ENCODE results near the gene ZNF534. TPM values are rescaled to one million over a fixed set of nuclear protein-coding genes. Genes with fewer than 3 reads are reported as not detected.
A peak's percentile ranks its signal among the peaks of the same experiment; 100 is the strongest.

ZNF534 gene
- total and polyA plus RNA-seq, 9 of the 15 experiments (the other 6 are each of a cell fraction or from before 2014, with no cell fraction given) = 0.08 to 0.33 (median 0.22) TPM; not detected in 1

- TF ChIP-seq, protein P1, sequence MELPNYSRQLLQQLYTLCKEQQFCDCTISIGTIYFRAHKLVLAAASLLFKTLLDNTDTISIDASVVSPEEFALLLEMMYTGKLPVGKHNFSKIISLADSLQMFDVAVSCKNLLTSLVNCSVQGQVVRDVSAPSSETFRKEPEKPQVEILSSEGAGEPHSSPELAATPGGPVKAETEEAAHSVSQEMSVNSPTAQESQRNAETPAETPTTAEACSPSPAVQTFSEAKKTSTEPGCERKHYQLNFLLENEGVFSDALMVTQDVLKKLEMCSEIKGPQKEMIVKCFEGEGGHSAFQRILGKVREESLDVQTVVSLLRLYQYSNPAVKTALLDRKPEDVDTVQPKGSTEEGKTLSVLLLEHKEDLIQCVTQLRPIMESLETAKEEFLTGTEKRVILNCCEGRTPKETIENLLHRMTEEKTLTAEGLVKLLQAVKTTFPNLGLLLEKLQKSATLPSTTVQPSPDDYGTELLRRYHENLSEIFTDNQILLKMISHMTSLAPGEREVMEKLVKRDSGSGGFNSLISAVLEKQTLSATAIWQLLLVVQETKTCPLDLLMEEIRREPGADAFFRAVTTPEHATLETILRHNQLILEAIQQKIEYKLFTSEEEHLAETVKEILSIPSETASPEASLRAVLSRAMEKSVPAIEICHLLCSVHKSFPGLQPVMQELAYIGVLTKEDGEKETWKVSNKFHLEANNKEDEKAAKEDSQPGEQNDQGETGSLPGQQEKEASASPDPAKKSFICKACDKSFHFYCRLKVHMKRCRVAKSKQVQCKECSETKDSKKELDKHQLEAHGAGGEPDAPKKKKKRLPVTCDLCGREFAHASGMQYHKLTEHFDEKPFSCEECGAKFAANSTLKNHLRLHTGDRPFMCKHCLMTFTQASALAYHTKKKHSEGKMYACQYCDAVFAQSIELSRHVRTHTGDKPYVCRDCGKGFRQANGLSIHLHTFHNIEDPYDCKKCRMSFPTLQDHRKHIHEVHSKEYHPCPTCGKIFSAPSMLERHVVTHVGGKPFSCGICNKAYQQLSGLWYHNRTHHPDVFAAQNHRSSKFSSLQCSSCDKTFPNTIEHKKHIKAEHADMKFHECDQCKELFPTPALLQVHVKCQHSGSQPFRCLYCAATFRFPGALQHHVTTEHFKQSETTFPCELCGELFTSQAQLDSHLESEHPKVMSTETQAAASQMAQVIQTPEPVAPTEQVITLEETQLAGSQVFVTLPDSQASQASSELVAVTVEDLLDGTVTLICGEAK (IDR thresholded peaks at IDR 0.05) = peak; percentile 89
- TF ChIP-seq, protein P1 (CRISPR knock-in tag; IDR thresholded peaks at IDR 0.05) = no peak
- peak; percentile 72 for TF ChIP-seq RBFOX2 (IDR thresholded peaks at IDR 0.05; ENCODE audit: low read depth, low read length)
- no peak for TF ChIP-seq U2AF2 (optimal IDR thresholded peaks at IDR 0.05; ENCODE audit: low read depth, low read length)
- TF ChIP-seq SETDB1 (IDR thresholded peaks at IDR 0.05; ENCODE audit: low read length) = no peak
- no peak for TF ChIP-seq MCM7 (IDR thresholded peaks at IDR 0.05)
- TF ChIP-seq ZNF232 (CRISPR knock-in tag; IDR thresholded peaks at IDR 0.05) = no peak
- TF ChIP-seq ZNF175 (CRISPR knock-in tag; IDR thresholded peaks at IDR 0.05; ENCODE audit: low read depth) = no peak
- no peak for TF ChIP-seq ZBTB43 (CRISPR knock-in tag; IDR thresholded peaks at IDR 0.05)
- no peak for TF ChIP-seq ZNF57 (CRISPR knock-in tag; IDR thresholded peaks at IDR 0.05)
- TF ChIP-seq FOXK1 (CRISPR knock-in tag; IDR thresholded peaks at IDR 0.05; ENCODE audit: borderline replicate concordance) = no peak
- no peak for TF ChIP-seq ZNF696 (CRISPR knock-in tag; conservative IDR thresholded peaks at IDR 0.05)
Measured at GRCh38 chr19:52397310-52398080, 31.5 kb upstream of the ZNF534 start, which contains the start of gene ZNF528 (continued).
